ENCODE data around the gene NBAS.
A peak's percentile ranks its signal among the peaks of the same experiment; 100 is the strongest.

NBAS gene

DNA sequence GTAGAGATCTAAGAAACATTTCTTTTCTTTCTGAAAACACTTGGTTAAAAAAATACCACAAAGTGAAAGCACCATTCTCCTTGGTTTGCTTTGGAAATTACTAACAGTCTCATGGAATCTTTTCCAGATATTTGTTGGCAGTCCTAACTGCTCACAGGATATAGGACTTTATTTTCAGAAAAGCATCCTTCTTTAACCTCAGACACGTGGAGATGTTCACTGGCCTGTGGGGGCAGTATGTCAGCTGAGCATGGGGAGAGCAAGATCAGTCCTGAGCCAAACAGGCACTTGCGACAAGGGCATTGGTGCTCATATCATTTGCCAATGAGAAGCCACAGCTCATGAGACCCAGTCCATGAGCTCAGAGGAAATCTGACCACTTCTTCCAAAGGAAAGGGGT, 371.9 kb downstream of the NBAS start:
- TF ChIP-seq, protein P1, sequence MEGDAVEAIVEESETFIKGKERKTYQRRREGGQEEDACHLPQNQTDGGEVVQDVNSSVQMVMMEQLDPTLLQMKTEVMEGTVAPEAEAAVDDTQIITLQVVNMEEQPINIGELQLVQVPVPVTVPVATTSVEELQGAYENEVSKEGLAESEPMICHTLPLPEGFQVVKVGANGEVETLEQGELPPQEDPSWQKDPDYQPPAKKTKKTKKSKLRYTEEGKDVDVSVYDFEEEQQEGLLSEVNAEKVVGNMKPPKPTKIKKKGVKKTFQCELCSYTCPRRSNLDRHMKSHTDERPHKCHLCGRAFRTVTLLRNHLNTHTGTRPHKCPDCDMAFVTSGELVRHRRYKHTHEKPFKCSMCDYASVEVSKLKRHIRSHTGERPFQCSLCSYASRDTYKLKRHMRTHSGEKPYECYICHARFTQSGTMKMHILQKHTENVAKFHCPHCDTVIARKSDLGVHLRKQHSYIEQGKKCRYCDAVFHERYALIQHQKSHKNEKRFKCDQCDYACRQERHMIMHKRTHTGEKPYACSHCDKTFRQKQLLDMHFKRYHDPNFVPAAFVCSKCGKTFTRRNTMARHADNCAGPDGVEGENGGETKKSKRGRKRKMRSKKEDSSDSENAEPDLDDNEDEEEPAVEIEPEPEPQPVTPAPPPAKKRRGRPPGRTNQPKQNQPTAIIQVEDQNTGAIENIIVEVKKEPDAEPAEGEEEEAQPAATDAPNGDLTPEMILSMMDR (conservative IDR thresholded peaks at IDR 0.05; ENCODE audit: control insufficient read depth, insufficient read depth, low read depth, low read length): no peak
- peak; percentile 14 for DNase-seq (ENCODE audit: low read depth)

DNA sequence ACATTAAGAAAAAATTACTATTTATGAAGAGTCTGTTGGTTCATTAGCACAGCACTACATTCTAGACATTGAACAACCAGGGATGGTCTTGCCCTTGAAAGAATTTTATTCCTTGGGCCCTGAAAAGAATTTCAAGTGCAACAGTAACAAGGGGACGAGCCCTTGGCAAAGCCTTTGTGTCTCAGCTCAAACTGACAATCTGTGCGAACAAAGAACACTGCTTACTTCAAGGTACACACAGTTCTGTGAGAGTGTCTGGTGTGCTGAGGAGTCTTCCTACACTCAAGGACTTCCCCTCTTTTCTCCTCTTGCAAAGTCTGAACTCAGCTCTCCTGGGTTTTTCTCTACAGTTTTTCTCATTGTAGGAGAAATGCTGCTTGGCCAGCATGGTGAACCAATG, 373.4 kb downstream of the NBAS start:
- DNase-seq (ENCODE audit: low read depth): no peak
- no peak overlapping the region for H3K4me3 ChIP-seq (ENCODE audit: control insufficient read depth, low read depth, low read length)

More for the DNA sequence above, 371.9 kb downstream of the NBAS start:
- no peak overlapping the region for H3K4me3 ChIP-seq (ENCODE audit: control insufficient read depth, low read depth, low read length)

DNA sequence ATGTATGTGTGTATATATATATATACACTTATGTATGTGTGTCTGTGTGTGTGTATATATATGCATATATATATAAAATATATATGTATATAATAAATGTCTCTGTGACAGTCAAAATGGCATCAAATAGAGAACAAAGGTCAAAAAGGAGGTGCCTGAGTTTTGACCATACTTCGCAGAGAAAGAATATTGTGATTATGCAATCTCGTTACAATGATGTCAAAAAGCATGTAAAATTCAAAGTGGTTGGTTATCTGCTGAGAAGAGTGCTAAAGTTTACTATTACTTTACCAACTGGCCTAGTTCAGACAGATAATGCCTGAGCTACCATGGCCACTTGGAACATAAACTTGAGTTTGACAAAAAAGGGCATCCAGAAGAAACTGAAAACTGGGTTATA, 375.0 kb downstream of the NBAS start:
- DNase-seq (ENCODE audit: low read depth): no peak
- no peak overlapping the region for H3K4me3 ChIP-seq (ENCODE audit: control insufficient read depth, low read depth, low read length)
- TF ChIP-seq, protein P1 (conservative IDR thresholded peaks at IDR 0.05; ENCODE audit: control insufficient read depth, insufficient read depth, low read depth, low read length): no peak

More for the DNA sequence above, 373.4 kb downstream of the NBAS start:
- TF ChIP-seq, protein P1 (conservative IDR thresholded peaks at IDR 0.05; ENCODE audit: control insufficient read depth, insufficient read depth, low read depth, low read length): no peak

DNA sequence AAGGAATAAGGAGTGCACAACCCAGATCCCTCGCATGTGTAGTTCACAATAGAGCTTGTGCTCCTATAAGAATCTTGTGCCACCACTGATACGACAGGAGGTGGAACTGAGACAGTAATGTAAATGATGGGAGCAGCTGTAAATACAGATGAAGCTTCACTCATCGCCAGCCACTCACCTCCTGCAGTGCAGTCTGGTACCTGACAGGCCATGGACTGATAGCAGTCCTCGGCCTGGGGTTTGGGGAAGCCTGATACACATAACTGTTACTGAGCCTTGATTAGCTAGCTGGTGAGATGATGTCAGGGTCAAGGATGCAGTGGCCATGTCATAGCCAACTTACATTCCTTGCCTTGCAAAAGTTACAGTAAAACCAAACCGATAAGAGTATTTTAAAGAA, 376.6 kb downstream of the NBAS start:
- no peak for DNase-seq (ENCODE audit: low read depth)
- H3K4me3 ChIP-seq (ENCODE audit: control insufficient read depth, low read depth, low read length): no peak overlapping the region
- TF ChIP-seq, protein P1 (conservative IDR thresholded peaks at IDR 0.05; ENCODE audit: control insufficient read depth, insufficient read depth, low read depth, low read length): no peak

DNA sequence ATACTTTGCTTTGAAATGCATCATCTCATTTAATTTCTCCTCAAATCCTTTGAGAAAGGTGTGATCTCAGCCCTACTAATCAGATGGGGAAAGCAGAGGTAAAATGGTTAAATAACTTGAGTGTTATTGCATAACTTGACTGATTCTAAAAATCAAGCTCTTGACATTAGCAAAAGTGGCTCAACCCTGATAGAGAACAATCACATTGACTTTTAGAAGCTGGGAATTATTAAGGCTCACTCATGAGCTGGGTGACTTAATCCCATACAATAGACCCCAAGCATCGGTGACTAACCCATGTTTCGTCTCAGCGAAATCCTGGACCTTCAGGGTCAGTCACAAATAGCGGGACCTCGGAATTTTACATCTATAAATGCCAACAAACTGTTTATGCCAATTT, 378.9 kb downstream of the NBAS start:
- no peak overlapping the region for H3K4me3 ChIP-seq (ENCODE audit: control insufficient read depth, low read depth, low read length)
- DNase-seq (ENCODE audit: low read depth): peak; percentile 5
- TF ChIP-seq, protein P1 (conservative IDR thresholded peaks at IDR 0.05; ENCODE audit: control insufficient read depth, insufficient read depth, low read depth, low read length): no peak

DNA sequence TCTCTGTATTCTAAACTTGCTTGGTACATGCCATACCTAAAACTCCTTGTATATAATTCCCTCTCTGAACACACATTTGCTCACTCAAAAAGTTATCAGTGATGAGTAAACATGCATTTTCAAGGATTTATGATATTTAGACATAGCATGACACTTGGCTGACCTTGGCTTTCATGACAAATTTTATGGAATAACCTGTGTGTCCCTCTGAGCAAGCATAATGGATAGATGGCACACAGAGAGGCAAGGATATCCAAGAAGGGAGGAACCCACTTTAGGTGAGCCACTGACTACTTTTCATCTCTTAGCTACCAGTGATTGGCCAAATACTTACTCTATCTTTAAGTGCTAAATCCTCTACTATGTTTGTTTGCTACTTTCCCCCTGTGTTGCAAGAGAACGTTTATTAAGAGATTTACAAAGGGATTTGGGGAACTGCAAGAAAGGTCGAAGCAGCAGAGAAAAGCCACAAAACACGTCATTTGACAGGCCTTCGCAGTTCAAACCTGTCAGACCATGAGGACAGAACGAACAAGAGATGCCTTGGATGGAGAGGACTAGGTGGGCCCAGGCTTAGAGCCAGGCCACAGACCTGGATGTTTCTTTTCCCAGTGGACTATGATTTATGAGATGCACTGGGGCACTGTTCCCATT, 379.9 kb downstream of the NBAS start:
- H3K4me3 ChIP-seq (ENCODE audit: control insufficient read depth, low read depth, low read length): no peak overlapping the region
- no peak for DNase-seq (ENCODE audit: low read depth)
- TF ChIP-seq, protein P1 (conservative IDR thresholded peaks at IDR 0.05; ENCODE audit: control insufficient read depth, insufficient read depth, low read depth, low read length): no peak

DNA sequence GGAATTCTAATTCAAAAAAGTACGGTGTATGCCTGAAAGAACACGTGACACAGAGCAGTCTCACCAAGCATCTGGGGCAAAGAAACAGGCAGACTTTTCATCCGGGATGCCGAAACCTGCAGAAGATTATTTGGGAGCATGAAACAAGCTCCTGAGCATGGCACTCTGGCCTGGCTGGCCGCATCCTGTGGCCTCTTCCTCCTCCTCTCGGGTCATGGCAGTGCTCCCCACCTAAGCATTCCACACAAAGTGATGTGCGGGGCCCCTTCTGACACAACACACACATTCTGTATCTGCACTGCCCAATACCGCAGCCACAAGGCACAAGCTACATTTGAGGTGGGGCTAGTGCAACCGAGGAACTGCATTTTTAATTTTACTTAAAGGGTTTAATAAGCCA, 380.8 kb downstream of the NBAS start:
- TF ChIP-seq, protein P1 (conservative IDR thresholded peaks at IDR 0.05; ENCODE audit: control insufficient read depth, insufficient read depth, low read depth, low read length): no peak
- no peak overlapping the region for H3K4me3 ChIP-seq (ENCODE audit: control insufficient read depth, low read depth, low read length)
- DNase-seq (ENCODE audit: low read depth): no peak
